ENCODE results near the gene KIF26A.

KIF26A gene

DNA sequence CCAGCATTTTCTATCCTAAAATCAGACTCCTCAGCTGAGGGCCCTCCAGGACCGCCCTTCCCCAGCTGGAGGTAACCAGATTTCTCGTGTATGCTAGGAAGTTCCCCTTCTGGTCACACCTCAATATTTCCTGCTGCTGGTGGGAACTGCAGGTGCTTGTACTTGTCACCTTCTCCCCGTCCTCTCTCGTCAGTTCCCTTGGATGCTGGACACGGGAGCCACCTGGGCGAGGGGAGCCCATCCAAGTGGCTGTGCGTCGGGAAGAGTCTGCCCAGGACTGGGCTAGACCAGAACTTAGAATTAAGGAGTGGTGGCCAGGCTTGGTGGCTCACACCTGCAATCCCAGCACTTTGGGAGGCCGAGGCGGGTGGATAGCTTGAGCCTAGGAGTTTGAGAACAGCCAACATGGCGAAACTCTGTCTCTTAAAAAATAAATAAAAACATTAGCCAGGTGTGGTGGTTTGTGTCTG, 23.2 kb upstream of the KIF26A start:
- Histone ChIP-seq H3K36me3 (ENCODE audit: insufficient read depth, low read length) (no peaks in the 10 kb centered on the region), H3K4me1 (ENCODE audit: control insufficient read depth, insufficient read depth, low read length, unreplicated experiment) (no peaks in the 10 kb centered on the region), H3K4me3 (ENCODE audit: low read depth, low read length) (no peak overlapping the region), H3K27me3 (ENCODE audit: insufficient read depth, low read length) (peaks cover 53% of the 10 kb centered on the region), H3K27ac (ENCODE audit: low read depth, low read length) (no peak overlapping the region), H3K79me2 (ENCODE audit: control insufficient read depth, insufficient read depth, low read length, unreplicated experiment) (no peaks in the 10 kb centered on the region), H2AFZ (ENCODE audit: low read length, unreplicated experiment) (no peak overlapping the region)

GRCh38 chr14:104115691-104116287, 22.6 kb upstream of the KIF26A start:
- no peaks in the 10 kb centered on the region for H3K36me3 ChIP-seq (ENCODE audit: insufficient read depth, low read length)
- no peak overlapping the region for H2AFZ ChIP-seq (ENCODE audit: low read length, unreplicated experiment)
- H3K4me1 ChIP-seq (ENCODE audit: control insufficient read depth, insufficient read depth, low read length, unreplicated experiment): no peaks in the 10 kb centered on the region
- peaks cover 59% of the 10 kb centered on the region for H3K27me3 ChIP-seq (ENCODE audit: insufficient read depth, low read length)
- H3K4me3 ChIP-seq (ENCODE audit: low read depth, low read length): peak overlapping the region; percentile 68; the same call in 1 of the 2 replicates
- no peaks in the 10 kb centered on the region for H3K79me2 ChIP-seq (ENCODE audit: control insufficient read depth, insufficient read depth, low read length, unreplicated experiment)
- H3K27ac ChIP-seq (ENCODE audit: low read depth, low read length): no peak overlapping the region

DNA sequence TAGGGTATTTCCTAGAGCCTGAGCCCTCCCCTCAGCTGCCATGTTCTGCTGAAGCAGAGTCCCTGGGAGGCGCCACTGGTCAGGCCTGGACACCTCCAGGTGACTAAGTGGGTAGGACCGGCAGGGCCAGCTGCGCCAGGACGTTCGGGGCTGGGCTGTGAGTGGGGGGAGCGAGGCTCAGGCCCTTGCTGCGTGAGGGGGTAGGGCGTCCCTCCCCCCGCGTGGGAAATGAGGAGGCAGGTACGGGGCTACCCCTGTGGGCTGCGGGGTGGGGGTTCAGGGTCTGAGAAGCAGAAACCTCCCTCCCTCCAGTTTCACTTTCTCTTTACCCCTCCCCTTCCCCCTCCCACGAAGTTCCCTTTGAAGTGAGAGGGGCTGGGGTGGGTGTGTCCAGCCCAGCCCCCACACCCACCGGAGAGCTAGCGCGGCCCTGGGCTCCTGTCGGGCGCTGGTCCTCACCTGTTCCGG, 22.1 kb upstream of the KIF26A start:
- Histone ChIP-seq H3K4me3 (ENCODE audit: low read depth, low read length) (peak overlapping the region; percentile 68), H3K27ac (ENCODE audit: low read depth, low read length) (no peak overlapping the region), H3K4me1 (ENCODE audit: control insufficient read depth, insufficient read depth, low read length, unreplicated experiment) (no peaks in the 10 kb centered on the region), H2AFZ (ENCODE audit: low read length, unreplicated experiment) (no peak overlapping the region), H3K27me3 (ENCODE audit: insufficient read depth, low read length) (peaks cover 65% of the 10 kb centered on the region), H3K79me2 (ENCODE audit: control insufficient read depth, insufficient read depth, low read length, unreplicated experiment) (no peaks in the 10 kb centered on the region), H3K36me3 (ENCODE audit: insufficient read depth, low read length) (no peaks in the 10 kb centered on the region)

DNA sequence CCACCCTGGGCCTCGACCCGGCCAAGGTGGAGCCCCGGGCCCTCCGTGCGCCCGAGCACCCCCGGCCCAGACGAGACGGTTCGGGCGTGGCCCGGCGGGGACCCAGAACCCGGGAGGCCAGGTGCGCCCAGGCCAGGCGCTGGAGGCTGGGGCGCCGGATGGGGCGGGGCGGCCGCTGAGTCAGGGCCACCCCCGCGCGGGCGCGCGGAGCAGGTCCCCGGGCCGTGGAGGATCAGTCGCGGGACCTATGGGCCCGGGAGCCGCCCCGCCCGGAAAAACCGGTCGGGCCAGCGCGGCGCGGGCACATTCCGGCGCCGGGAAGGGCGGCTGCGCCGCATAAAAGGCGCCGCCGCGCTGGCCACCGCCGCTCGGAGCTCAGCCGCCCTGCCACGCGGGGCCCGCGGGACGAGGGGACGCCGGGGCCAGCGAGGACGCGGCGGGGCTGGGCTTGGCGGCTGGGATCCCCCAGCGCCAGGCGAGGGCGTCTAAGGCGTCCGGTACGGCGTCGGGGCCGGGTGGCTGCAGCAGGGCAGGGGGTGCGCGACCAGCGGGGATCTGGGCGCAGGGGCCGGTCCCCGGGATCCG, 21.5 kb upstream of the KIF26A start:
- Histone ChIP-seq H3K79me2 (ENCODE audit: control insufficient read depth, insufficient read depth, low read length, unreplicated experiment) (no peaks in the 10 kb centered on the region), H3K27me3 (ENCODE audit: insufficient read depth, low read length) (peaks cover 67% of the 10 kb centered on the region), H3K36me3 (ENCODE audit: insufficient read depth, low read length) (no peaks in the 10 kb centered on the region), H2AFZ (ENCODE audit: low read length, unreplicated experiment) (no peak overlapping the region), H3K4me1 (ENCODE audit: control insufficient read depth, insufficient read depth, low read length, unreplicated experiment) (no peaks in the 10 kb centered on the region), H3K4me3 (ENCODE audit: low read depth, low read length) (peak overlapping the region; percentile 68), H3K27ac (ENCODE audit: low read depth, low read length) (no peak overlapping the region)

GRCh38 chr14:104117341-104118005, 20.9 kb upstream of the KIF26A start:
- no peaks in the 10 kb centered on the region for H3K79me2 ChIP-seq (ENCODE audit: control insufficient read depth, insufficient read depth, low read length, unreplicated experiment)
- H3K27me3 ChIP-seq (ENCODE audit: insufficient read depth, low read length): peaks cover 70% of the 10 kb centered on the region
- H3K4me1 ChIP-seq (ENCODE audit: control insufficient read depth, insufficient read depth, low read length, unreplicated experiment): no peaks in the 10 kb centered on the region
- no peak overlapping the region for H2AFZ ChIP-seq (ENCODE audit: low read length, unreplicated experiment)
- H3K36me3 ChIP-seq (ENCODE audit: insufficient read depth, low read length): no peaks in the 10 kb centered on the region
- H3K4me3 ChIP-seq (ENCODE audit: low read depth, low read length): no peak overlapping the region
- no peak overlapping the region for H3K27ac ChIP-seq (ENCODE audit: low read depth, low read length)

- Histone ChIP-seq H3K27ac (ENCODE audit: low read depth, low read length) (no peak overlapping the region), H3K36me3 (ENCODE audit: insufficient read depth, low read length) (no peaks in the 10 kb centered on the region), H3K4me3 (ENCODE audit: low read depth, low read length) (no peak overlapping the region), H3K27me3 (ENCODE audit: insufficient read depth, low read length) (peaks cover 73% of the 10 kb centered on the region), H3K79me2 (ENCODE audit: control insufficient read depth, insufficient read depth, low read length, unreplicated experiment) (no peaks in the 10 kb centered on the region), H2AFZ (ENCODE audit: low read length, unreplicated experiment) (no peak overlapping the region), H3K4me1 (ENCODE audit: control insufficient read depth, insufficient read depth, low read length, unreplicated experiment) (no peaks in the 10 kb centered on the region)
These were observed 20.2 kb upstream of the KIF26A start for GRCh38 chr14:104118006-104118844.

- H3K27me3 ChIP-seq (ENCODE audit: insufficient read depth, low read length): peaks cover 73% of the 10 kb centered on the region
- H3K4me3 ChIP-seq (ENCODE audit: low read depth, low read length): no peak overlapping the region
These were observed 19.3 kb upstream of the KIF26A start for GRCh38 chr14:104119119-104119487.

DNA sequence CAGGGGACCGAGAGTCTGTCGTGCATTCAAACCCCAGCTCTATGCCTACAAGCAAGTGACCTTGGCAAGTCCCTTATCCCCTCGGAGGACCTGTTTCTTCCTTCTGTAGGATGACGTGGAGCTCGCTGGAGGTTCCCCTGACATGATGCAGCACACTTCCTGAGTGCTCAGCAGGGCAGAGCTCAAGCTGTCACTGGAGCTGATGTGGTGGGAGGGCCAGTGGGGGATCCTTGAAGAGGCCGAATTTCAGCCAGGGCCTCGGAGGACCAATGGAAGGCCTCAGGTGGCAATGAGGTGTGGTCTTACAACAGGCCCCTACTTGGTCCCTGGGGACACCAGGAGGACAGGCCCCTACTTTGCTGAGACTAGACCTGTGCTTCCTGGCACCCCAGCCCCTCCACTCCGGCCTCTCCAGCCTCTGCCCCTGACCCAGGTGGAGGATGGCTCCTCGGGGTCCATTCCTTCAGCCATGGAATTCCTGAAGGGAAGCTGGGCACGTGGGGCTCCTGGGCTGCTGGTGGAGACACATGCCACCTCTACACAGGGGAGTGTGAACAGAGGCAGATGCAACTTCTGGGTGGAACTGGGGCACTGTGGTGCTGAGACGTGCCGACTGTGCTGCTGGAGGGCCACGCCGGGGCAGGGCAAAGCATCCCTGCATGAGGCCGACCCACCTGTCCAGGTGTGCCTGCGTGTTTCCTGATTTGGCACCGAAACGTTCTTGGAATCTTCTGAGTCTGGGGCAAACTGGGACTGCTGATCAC, 18.7 kb upstream of the KIF26A start:
- H2AFZ ChIP-seq (ENCODE audit: low read length, unreplicated experiment): no peak overlapping the region
- no peaks in the 10 kb centered on the region for H3K79me2 ChIP-seq (ENCODE audit: control insufficient read depth, insufficient read depth, low read length, unreplicated experiment)
- H3K27me3 ChIP-seq (ENCODE audit: insufficient read depth, low read length): peaks cover 68% of the 10 kb centered on the region
- H3K27ac ChIP-seq (ENCODE audit: low read depth, low read length): no peak overlapping the region
- no peak overlapping the region for H3K4me3 ChIP-seq (ENCODE audit: low read depth, low read length)
- no peaks in the 10 kb centered on the region for H3K36me3 ChIP-seq (ENCODE audit: insufficient read depth, low read length)
- H3K4me1 ChIP-seq (ENCODE audit: control insufficient read depth, insufficient read depth, low read length, unreplicated experiment): no peaks in the 10 kb centered on the region

More at GRCh38 chr14:104119119-104119487, 19.3 kb upstream of the KIF26A start:
- Histone ChIP-seq H2AFZ (ENCODE audit: low read length, unreplicated experiment) (no peak overlapping the region), H3K36me3 (ENCODE audit: insufficient read depth, low read length) (no peaks in the 10 kb centered on the region), H3K79me2 (ENCODE audit: control insufficient read depth, insufficient read depth, low read length, unreplicated experiment) (no peaks in the 10 kb centered on the region), H3K4me1 (ENCODE audit: control insufficient read depth, insufficient read depth, low read length, unreplicated experiment) (no peaks in the 10 kb centered on the region), H3K27ac (ENCODE audit: low read depth, low read length) (no peak overlapping the region)

DNA sequence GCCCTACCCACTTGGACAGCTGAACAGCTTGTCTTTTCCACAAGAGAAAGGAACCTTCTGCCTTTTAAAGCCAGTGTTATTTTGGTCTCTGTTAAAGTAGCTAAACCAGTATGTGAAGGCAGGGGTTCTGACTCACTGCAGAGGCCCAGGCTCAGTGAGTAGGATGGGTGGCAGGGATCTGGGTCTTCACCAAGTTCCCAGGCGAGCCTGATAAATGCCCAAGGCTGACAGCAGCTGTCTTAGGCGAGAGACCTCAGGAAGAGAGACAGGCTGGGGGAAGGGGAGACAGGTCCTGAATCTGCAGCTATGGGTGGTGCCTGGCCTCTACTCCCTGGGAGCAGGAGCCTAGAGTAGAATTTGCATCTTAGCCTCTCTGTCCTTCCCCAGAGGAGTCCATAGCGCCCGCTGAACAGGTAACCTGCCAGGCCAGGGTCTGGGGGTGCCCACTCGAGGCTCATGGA, 18.1 kb upstream of the KIF26A start:
- H3K4me3 ChIP-seq (ENCODE audit: low read depth, low read length): no peak overlapping the region
- H3K27me3 ChIP-seq (ENCODE audit: insufficient read depth, low read length): peaks cover 66% of the 10 kb centered on the region

GRCh38 chr14:104121142-104121541, 17.2 kb upstream of the KIF26A start:
- Histone ChIP-seq H3K4me3 (ENCODE audit: low read depth, low read length) (no peak overlapping the region), H3K79me2 (ENCODE audit: control insufficient read depth, insufficient read depth, low read length, unreplicated experiment) (no peaks in the 10 kb centered on the region), H3K36me3 (ENCODE audit: insufficient read depth, low read length) (no peaks in the 10 kb centered on the region), H3K27ac (ENCODE audit: low read depth, low read length) (no peak overlapping the region), H3K4me1 (ENCODE audit: control insufficient read depth, insufficient read depth, low read length, unreplicated experiment) (no peaks in the 10 kb centered on the region), H3K27me3 (ENCODE audit: insufficient read depth, low read length) (peaks cover 59% of the 10 kb centered on the region), H2AFZ (ENCODE audit: low read length, unreplicated experiment) (no peak overlapping the region)

More for the DNA sequence above, 18.1 kb upstream of the KIF26A start:
- Histone ChIP-seq H3K36me3 (ENCODE audit: insufficient read depth, low read length) (no peaks in the 10 kb centered on the region), H3K79me2 (ENCODE audit: control insufficient read depth, insufficient read depth, low read length, unreplicated experiment) (no peaks in the 10 kb centered on the region), H2AFZ (ENCODE audit: low read length, unreplicated experiment) (no peak overlapping the region), H3K4me1 (ENCODE audit: control insufficient read depth, insufficient read depth, low read length, unreplicated experiment) (no peaks in the 10 kb centered on the region), H3K27ac (ENCODE audit: low read depth, low read length) (no peak overlapping the region)

All from ACC112 (cell line).